ENCODE measurements around the gene VTN.

- TF ChIP-seq, protein P1, sequence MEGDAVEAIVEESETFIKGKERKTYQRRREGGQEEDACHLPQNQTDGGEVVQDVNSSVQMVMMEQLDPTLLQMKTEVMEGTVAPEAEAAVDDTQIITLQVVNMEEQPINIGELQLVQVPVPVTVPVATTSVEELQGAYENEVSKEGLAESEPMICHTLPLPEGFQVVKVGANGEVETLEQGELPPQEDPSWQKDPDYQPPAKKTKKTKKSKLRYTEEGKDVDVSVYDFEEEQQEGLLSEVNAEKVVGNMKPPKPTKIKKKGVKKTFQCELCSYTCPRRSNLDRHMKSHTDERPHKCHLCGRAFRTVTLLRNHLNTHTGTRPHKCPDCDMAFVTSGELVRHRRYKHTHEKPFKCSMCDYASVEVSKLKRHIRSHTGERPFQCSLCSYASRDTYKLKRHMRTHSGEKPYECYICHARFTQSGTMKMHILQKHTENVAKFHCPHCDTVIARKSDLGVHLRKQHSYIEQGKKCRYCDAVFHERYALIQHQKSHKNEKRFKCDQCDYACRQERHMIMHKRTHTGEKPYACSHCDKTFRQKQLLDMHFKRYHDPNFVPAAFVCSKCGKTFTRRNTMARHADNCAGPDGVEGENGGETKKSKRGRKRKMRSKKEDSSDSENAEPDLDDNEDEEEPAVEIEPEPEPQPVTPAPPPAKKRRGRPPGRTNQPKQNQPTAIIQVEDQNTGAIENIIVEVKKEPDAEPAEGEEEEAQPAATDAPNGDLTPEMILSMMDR (IDR thresholded peaks at IDR 0.05), result no peak
- TF ChIP-seq POLR2A (IDR thresholded peaks at IDR 0.05), result no peak
Measured at GRCh38 chr17:28324781-28325180, 45.3 kb downstream of the VTN start.
